Measurements from ENCODE around the gene BABAM2. TPM values are rescaled to one million over a fixed set of nuclear protein-coding genes. Genes with fewer than 3 reads are reported as not detected.
"Not testable (repeated sequence)": the region's sequence is repeated elsewhere in the genome, so short reads cannot be mapped to it uniquely, and the experiment has no call there.

Gene BABAM2
- total RNA-seq, 2 donors from 2014 or later: 44.8 to 46.0 TPM

DNA sequence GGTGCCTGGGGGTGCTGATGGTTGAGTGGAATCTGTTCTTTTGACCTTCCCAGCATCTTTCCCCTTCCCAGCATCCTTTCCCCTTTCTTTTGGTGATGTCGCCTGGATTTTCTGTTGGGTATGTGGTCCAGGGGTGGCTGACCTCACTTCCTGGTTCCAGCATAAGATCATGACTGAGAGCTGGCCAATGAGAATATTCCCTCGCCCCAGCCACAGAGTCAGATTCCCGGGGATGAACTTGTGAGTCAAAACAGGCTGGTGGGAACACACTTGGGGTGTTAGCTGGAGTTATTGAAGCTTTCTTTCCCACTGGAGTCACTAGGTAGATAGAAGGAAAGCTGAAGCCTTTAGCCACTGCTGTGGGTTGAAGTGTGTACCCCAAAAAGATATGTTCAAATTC lies 474.1 kb downstream of the BABAM2 start:
- H3K4me1 Mint-ChIP-seq: peaks cover 61% of the 10 kb centered on the region
- H3K4me3 Mint-ChIP-seq: no peak overlapping the region
- H3K27ac Mint-ChIP-seq: no peak overlapping the region
- no peak for DNase-seq
- no peak for ATAC-seq
- H3K9me3 ChIP-seq (ENCODE audit: control insufficient read depth, low read length, poor library complexity, severe bottlenecking): no peaks in the 10 kb centered on the region
- H3K36me3 Mint-ChIP-seq (ENCODE audit: low read depth): no peaks in the 10 kb centered on the region
- no peaks in the 10 kb centered on the region for H3K27me3 Mint-ChIP-seq

DNA sequence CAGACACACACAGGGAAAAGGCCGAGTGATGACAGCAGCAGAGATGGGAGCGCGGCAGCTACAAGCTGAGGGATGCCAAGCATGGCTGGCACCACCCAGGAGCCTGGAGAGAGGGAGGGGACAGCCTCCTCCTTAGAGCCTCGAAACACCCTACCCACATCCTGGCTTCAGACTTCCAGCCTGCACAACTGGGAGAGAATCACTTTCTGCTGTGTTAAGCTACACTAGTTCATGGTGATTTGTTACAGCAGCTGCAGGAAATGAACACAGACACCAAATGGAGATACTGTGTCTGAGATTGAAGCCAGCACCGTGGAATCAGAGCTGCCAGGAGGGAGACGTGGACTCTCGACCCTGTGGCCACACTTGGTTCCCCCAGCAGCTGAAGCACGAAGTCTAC lies 474.6 kb downstream of the BABAM2 start:
- DNase-seq: no peak
- ATAC-seq: no peak
- Mint-ChIP-seq H3K27me3 (no peaks in the 10 kb centered on the region), H3K27ac (peak overlapping the region; percentile 32), H3K36me3 (ENCODE audit: low read depth) (no peaks in the 10 kb centered on the region), H3K4me3 (no peak overlapping the region), H3K4me1 (peaks cover 57% of the 10 kb centered on the region)
- H3K9me3 ChIP-seq (ENCODE audit: control insufficient read depth, low read length, poor library complexity, severe bottlenecking): no peaks in the 10 kb centered on the region

DNA sequence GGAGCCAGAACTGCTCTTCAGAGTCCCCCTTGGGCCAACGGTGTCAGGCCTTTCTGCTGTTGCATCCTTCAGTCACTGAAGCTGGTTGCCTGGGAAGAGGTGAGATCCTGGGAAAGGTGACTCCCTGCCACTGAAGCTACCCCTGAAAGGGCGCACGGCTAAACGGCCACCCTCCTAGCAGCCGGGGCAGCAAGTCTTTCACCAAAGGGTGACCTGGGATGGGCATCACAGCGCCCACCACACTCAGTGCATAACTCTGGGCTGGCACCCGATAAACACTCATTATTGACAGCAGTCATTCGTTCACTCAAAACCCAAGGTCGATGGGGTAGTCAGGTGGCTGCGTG lies 475.6 kb downstream of the BABAM2 start:
- Mint-ChIP-seq H3K4me3 (peak overlapping the region; percentile 84), H3K4me1 (peaks cover 59% of the 10 kb centered on the region), H3K27me3 (no peaks in the 10 kb centered on the region), H3K36me3 (ENCODE audit: low read depth) (no peaks in the 10 kb centered on the region), H3K27ac (peak overlapping the region; percentile 83)
- no peaks in the 10 kb centered on the region for H3K9me3 ChIP-seq (ENCODE audit: control insufficient read depth, low read length, poor library complexity, severe bottlenecking)
- no peak for ATAC-seq
- no peak for DNase-seq

DNA sequence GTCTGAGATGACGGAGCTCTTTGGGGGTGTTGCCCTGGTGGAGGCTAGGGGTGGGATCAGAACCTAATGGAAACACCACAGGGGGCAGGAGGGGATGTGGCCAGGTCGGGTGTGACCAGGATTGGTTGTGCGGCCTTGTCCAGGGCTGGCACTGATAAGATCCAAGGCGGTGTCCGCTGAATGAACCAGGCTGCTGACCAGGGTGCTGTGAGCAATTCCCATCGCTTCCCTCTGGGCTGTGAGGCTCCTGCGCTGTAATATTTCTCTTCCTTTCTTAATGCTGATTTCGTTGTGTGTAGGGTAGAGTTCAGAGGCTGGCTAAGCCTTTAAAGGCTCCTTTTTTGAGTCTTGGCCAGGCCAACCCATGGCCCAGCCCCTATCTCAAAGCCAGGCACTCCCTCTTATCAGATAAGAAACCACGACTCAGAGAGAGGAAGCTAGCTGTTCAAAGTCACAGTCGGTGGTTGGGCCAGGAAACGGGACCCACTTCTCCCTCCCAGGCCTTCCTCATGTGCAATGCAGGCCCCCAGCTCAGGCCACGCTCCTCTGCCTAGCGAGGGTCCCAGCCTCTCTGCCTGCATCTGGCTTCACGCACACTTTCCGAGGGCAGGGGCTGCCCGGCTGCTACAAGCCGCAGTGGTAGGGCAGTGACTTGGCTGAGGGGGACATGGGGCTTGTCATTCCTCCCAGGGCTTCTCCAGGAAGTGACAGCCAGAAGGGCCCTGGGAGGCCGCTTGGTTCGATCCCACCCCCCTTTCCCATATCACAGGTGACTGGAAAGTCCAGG lies 476.2 kb downstream of the BABAM2 start:
- Mint-ChIP-seq H3K27me3 (no peaks in the 10 kb centered on the region), H3K4me1 (peaks cover 55% of the 10 kb centered on the region), H3K36me3 (ENCODE audit: low read depth) (no peaks in the 10 kb centered on the region), H3K4me3 (peak overlapping the region; percentile 84), H3K27ac (peak overlapping the region; percentile 83)
- ATAC-seq (peak; percentile 98), DNase-seq (peak; percentile 36 to 56 (median 43))
- H3K9me3 ChIP-seq (ENCODE audit: control insufficient read depth, low read length, poor library complexity, severe bottlenecking): no peaks in the 10 kb centered on the region

DNA sequence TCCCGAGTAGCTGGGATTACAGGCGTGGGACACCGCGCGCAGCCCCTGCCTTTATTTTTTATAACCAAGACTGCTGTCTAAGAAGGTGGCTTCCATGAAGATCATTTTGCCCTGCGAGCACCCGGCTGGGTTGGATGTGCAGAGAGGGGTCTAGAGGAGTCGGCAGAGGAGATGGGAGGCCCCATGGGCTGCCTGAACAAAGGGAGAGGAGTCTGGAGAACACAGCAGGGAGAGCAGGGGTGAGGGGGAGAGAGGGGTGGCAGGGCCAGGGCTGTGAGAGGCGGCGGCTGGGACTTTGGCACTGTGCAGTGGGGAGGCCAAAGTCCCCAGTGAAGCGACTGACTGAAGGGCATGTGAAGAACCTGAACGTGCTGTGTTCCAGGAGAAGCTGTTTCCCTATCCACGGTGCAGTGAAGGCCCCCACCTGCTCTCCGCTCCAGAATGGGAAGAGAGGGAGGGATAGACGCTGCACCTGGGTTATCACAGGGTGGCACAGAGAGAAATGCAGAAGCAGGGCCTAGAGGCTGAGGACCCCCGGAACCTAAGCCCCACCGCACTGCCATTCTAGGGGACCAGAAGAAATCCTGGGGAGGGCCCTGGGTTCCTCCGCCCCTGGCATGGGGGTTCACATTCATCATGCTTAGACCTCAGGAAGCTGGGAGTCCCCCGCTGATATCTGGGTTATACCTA lies 477.3 kb downstream of the BABAM2 start:
- Mint-ChIP-seq H3K36me3 (ENCODE audit: low read depth) (no peaks in the 10 kb centered on the region), H3K27ac (no peak overlapping the region), H3K4me3 (peak overlapping the region; percentile 84), H3K4me1 (peaks cover 50% of the 10 kb centered on the region), H3K27me3 (no peaks in the 10 kb centered on the region)
- DNase-seq (no peak), ATAC-seq (no peak)
- H3K9me3 ChIP-seq (ENCODE audit: control insufficient read depth, low read length, poor library complexity, severe bottlenecking): no peaks in the 10 kb centered on the region

- DNase-seq (no peak), ATAC-seq (no peak)
- H3K9me3 ChIP-seq (ENCODE audit: control insufficient read depth, low read length, poor library complexity, severe bottlenecking): no peaks in the 10 kb centered on the region
- Mint-ChIP-seq H3K27me3 (no peaks in the 10 kb centered on the region), H3K36me3 (ENCODE audit: low read depth) (no peaks in the 10 kb centered on the region), H3K4me1 (peaks cover 53% of the 10 kb centered on the region), H3K4me3 (no peak overlapping the region), H3K27ac (peak overlapping the region; percentile 83)
These were observed 477.8 kb downstream of the BABAM2 start for GRCh38 chr2:28368357-28368798.

- H3K9me3 ChIP-seq (ENCODE audit: control insufficient read depth, low read length, poor library complexity, severe bottlenecking): no peaks in the 10 kb centered on the region
- Mint-ChIP-seq H3K4me1 (peaks cover 52% of the 10 kb centered on the region), H3K27ac (peak overlapping the region; percentile 83), H3K27me3 (no peaks in the 10 kb centered on the region), H3K36me3 (ENCODE audit: low read depth) (no peaks in the 10 kb centered on the region), H3K4me3 (no peak overlapping the region)
- ATAC-seq (no peak), DNase-seq (no peak)
These were observed 478.8 kb downstream of the BABAM2 start for GRCh38 chr2:28369358-28369757.

DNA sequence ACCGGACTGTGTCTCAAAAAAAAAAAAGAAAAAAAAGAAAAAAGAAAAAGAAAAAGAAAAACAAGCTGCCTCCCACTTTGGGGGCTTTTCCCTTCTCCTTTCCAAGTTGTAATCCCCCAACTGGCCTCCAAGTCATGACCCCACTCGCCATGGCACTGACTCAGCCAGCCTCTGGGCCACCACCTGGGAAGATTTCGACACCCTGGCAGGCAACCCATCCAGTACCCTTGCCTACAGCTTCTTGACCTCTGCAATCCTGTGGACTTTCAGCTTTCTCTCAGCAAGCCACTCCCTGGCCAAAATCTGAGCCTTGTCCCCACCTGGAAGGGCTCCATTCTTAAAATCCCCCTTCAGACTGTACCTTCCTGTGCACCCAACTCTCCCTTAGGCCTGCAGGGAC lies 479.8 kb downstream of the BABAM2 start:
- peaks cover 43% of the 10 kb centered on the region for H3K4me1 Mint-ChIP-seq
- H3K27ac Mint-ChIP-seq: no peak overlapping the region
- no peaks in the 10 kb centered on the region for H3K36me3 Mint-ChIP-seq (ENCODE audit: low read depth)
- H3K27me3 Mint-ChIP-seq: no peaks in the 10 kb centered on the region
- ATAC-seq (no peak), DNase-seq (no peak)
- H3K9me3 ChIP-seq (ENCODE audit: control insufficient read depth, low read length, poor library complexity, severe bottlenecking): no peaks in the 10 kb centered on the region
- no peak overlapping the region for H3K4me3 Mint-ChIP-seq

DNA sequence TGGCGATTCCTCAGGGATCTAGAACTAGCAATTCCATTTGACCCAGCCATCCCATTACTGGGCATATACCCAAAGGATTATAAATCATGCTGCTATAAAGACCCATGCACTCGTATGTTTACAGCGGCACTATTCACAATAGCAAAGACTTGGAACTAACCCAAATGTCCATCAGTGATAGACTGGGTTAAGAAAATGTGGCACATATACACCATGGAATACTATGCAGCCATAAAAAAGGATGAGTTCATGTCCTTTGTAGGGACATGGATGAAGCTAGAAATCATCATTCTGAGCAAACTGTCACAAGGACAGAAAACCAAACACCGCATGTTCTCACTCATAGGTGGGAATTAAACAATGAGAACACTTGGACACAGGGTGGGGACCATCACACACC lies 481.2 kb downstream of the BABAM2 start:
- H3K27me3 Mint-ChIP-seq; H3K36me3 Mint-ChIP-seq (ENCODE audit: low read depth); H3K9me3 ChIP-seq (ENCODE audit: control insufficient read depth, low read length, poor library complexity, severe bottlenecking); H3K27ac Mint-ChIP-seq; DNase-seq; H3K4me3 Mint-ChIP-seq; ATAC-seq: not testable (repeated sequence)
- H3K4me1 Mint-ChIP-seq: peaks cover 37% of the 10 kb centered on the region

GRCh38 chr2:28373854-28374253 lies 483.3 kb downstream of the BABAM2 start:
- peaks cover 24% of the 10 kb centered on the region for H3K4me1 Mint-ChIP-seq
- peak overlapping the region; percentile 16 for H3K27ac Mint-ChIP-seq
- H3K4me3 Mint-ChIP-seq: no peak overlapping the region
- ATAC-seq: no peak
- no peaks in the 10 kb centered on the region for H3K27me3 Mint-ChIP-seq
- DNase-seq: no peak
- H3K9me3 ChIP-seq (ENCODE audit: control insufficient read depth, low read length, poor library complexity, severe bottlenecking): no peaks in the 10 kb centered on the region
- H3K36me3 Mint-ChIP-seq (ENCODE audit: low read depth): no peaks in the 10 kb centered on the region

DNA sequence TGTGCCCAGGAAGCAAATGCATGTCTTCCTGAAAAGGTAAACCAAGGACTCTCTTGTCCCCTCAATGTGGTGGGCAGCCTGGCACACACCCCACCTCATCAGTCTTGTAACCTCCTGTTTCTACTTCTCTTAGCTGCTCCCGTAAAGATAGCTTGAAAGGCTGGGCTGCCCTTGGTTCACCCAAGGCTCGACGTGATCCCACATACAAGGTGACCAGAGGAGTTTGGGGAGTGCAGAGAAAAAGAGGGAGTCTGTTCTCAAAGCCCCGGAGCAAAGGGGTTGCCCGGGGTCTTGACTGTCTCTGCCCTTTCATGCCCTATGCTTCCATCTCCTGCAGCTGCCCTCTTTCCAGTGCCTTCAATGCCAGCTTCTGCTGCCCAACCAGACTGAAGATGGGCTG lies 483.8 kb downstream of the BABAM2 start:
- H3K4me1 Mint-ChIP-seq: peaks cover 26% of the 10 kb centered on the region
- no peak for DNase-seq
- peak overlapping the region; percentile 16 for H3K27ac Mint-ChIP-seq
- H3K4me3 Mint-ChIP-seq: no peak overlapping the region
- no peaks in the 10 kb centered on the region for H3K36me3 Mint-ChIP-seq (ENCODE audit: low read depth)
- ATAC-seq: no peak
- no peaks in the 10 kb centered on the region for H3K9me3 ChIP-seq (ENCODE audit: control insufficient read depth, low read length, poor library complexity, severe bottlenecking)
- no peaks in the 10 kb centered on the region for H3K27me3 Mint-ChIP-seq

DNA sequence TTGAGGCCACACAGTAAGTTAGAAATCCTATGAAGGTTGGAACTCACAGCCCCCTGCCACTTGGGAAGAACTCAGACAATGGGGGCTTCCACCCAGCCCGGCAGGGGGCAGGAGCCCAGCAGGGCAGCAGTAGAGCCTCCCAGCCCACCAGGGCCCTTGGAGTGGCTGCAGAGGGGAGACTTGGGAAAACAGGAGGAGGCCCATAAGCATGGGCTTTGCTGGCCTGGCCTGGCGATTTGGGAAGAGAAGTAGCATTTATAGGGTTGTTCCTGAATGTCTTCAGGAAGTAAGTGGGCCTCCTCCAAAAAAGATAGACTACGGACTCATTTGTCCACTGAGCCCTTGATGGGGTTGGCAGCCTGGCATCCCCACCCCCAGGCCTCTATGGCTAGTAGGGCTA lies 484.7 kb downstream of the BABAM2 start:
- no peak for ATAC-seq
- H3K9me3 ChIP-seq (ENCODE audit: control insufficient read depth, low read length, poor library complexity, severe bottlenecking): no peaks in the 10 kb centered on the region
- Mint-ChIP-seq H3K27me3 (no peaks in the 10 kb centered on the region), H3K4me3 (no peak overlapping the region), H3K4me1 (peaks cover 30% of the 10 kb centered on the region), H3K36me3 (ENCODE audit: low read depth) (no peaks in the 10 kb centered on the region), H3K27ac (no peak overlapping the region)
- DNase-seq: no peak

DNA sequence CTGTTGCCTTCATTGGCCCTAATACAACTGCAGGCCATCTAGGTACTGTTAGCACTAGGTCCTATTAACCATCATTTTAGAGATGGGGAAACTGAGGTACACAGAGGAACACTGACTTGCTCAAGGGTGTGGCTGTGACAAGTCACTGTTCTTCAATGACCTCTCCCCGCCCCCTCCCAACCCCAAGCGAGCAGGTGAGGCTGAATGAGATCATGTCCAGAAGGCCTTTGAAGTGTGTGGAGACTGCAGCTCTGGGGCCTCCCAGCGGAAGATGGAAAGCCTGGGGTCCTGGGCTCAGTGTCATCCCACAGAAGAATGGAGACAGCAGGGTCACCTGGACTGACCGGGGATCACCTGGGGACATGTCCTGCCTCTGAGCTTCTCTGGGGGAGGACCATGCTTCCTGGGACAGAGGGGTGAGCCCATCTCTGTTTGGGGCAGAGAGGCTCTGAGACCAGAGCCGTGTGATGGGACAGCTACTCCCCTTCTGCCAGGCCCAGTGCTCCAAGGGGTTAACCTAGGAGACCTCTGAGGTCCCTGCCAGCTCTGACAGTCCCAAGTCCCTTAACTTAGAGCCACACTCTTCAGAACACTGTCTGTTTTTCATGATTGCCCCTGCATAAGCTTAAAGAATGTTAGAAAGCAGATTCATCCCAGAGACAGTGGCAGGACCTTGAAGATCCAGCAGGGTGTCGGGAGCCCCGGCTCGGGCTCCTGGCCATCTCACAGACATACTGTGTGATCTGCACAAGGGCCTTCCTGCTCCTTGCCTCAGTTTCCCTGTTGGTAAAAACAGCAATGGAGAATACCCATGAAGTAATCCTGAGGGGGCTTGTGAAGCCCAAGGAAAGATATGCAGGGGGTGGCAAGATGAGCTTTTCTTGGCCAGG lies 485.5 kb downstream of the BABAM2 start:
- H3K27me3 Mint-ChIP-seq: no peaks in the 10 kb centered on the region
- H3K4me3 Mint-ChIP-seq: no peak overlapping the region
- H3K9me3 ChIP-seq (ENCODE audit: control insufficient read depth, low read length, poor library complexity, severe bottlenecking): no peaks in the 10 kb centered on the region
- ATAC-seq: no peak
- H3K27ac Mint-ChIP-seq: no peak overlapping the region
- H3K4me1 Mint-ChIP-seq: peaks cover 25% of the 10 kb centered on the region
- H3K36me3 Mint-ChIP-seq (ENCODE audit: low read depth): no peaks in the 10 kb centered on the region
- no peak for DNase-seq

All from T-helper 17 cell (primary cell).